HEK293T (cell line): Measurements from ENCODE around the gene CDH16.

ENCODE experiments used
- ARNT ChIP-seq: fragments of 450-650 bp; IDR thresholded peaks from 2 replicates; pipeline ENCODE4 v1.6.1; 2017; ENCODE audit warnings: mild to moderate bottlenecking
- BHLHE40 ChIP-seq: fragments of 450-650 bp; IDR thresholded peaks from 2 replicates; pipeline ENCODE4 v1.6.1; 2016; ENCODE audit warnings: mild to moderate bottlenecking, moderate library complexity, borderline replicate concordance
- CTBP1 ChIP-seq: fragments of 450-650 bp; IDR thresholded peaks from 2 replicates; pipeline ENCODE4 v1.6.1; 2016; ENCODE audit warnings: borderline replicate concordance
- ELF4 ChIP-seq: fragments of 450-650 bp; IDR thresholded peaks from 2 replicates; pipeline ENCODE4 v1.6.1; 2017; ENCODE audit warnings: antibody characterized with exemption
- FOXA1 ChIP-seq: fragments of 450-650 bp; IDR thresholded peaks from 2 replicates; pipeline ENCODE4 v1.6.1; 2016; ENCODE audit warnings: mild to moderate bottlenecking
- FOXK2 ChIP-seq: fragments of 450-650 bp; IDR thresholded peaks from 2 replicates; pipeline ENCODE4 v1.6.1; 2016; ENCODE audit warnings: mild to moderate bottlenecking
- FOXM1 ChIP-seq: fragments of 450-650 bp; IDR thresholded peaks from 2 replicates; pipeline ENCODE4 v1.6.1; 2017; ENCODE audit warnings: mild to moderate bottlenecking, borderline replicate concordance
- L3MBTL2 ChIP-seq: fragments of 450-650 bp; conservative IDR thresholded peaks from 2 replicates; pipeline ENCODE4 v1.6.1; 2016; ENCODE audit warnings: mild to moderate bottlenecking
- SP1 ChIP-seq: fragments of 450-650 bp; IDR thresholded peaks from 2 replicates; pipeline ENCODE4 v1.6.1; 2017
- SUZ12 ChIP-seq: fragments of 450-650 bp; IDR thresholded peaks from 2 replicates; pipeline ENCODE4 v1.6.1; 2016; ENCODE audit warnings: mild to moderate bottlenecking
- TARDBP ChIP-seq: fragments of 450-650 bp; IDR thresholded peaks from 2 replicates; pipeline ENCODE4 v1.6.1; 2016
- ZNF384 ChIP-seq: fragments of 450-650 bp; IDR thresholded peaks from 2 replicates; pipeline ENCODE4 v1.6.1; 2016
- TF ChIP-seq, protein P1 (sequence below): fragments of 450-650 bp; IDR thresholded peaks from 2 replicates; pipeline ENCODE4 v1.6.1; 2016

DNA sequence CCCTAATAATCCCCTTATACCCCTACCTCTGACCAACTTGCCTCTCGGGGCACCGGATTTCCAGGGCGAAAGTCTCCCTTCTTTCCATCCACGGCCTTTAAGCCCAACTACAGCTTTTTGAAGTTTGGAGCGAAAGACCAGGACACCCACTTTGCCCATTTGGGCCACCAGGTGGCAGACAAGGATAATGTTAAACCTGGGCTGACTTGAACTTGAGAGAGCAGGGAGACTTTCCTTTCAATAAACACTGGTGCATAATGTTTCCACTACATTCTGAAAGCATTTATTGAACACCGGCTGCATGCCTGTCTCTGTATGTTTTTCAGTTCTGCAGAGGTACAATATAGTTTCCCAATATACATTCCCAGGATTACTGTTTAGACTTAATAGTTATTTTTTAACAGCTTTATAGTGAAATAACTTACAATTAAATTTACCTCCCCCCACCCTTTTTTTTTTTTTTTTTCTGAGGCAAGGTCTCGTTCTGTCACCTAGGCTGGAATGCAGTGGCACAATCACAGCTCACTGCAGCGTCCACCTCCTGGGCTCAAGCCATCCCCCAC is 35.5 kb upstream of the CDH16 start:
- TF ChIP-seq ARNT (no peak), ZNF384 (peak; percentile 45), FOXA1 (no peak), L3MBTL2 (no peak), SUZ12 (no peak), ELF4 (no peak), FOXK2 (no peak), CTBP1 (no peak), BHLHE40 (no peak), FOXM1 (no peak), TARDBP (no peak), SP1 (no peak)
- TF ChIP-seq, protein P1, sequence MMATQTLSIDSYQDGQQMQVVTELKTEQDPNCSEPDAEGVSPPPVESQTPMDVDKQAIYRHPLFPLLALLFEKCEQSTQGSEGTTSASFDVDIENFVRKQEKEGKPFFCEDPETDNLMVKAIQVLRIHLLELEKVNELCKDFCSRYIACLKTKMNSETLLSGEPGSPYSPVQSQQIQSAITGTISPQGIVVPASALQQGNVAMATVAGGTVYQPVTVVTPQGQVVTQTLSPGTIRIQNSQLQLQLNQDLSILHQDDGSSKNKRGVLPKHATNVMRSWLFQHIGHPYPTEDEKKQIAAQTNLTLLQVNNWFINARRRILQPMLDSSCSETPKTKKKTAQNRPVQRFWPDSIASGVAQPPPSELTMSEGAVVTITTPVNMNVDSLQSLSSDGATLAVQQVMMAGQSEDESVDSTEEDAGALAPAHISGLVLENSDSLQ: no peak
